Measurements from ENCODE around the gene TRAPPC2B. TPM values are rescaled to one million over a fixed set of nuclear protein-coding genes. Genes with fewer than 3 reads are reported as not detected.

Gene TRAPPC2B
- total RNA-seq, 1 experiment from 2014 or later: 3.9 TPM

DNA sequence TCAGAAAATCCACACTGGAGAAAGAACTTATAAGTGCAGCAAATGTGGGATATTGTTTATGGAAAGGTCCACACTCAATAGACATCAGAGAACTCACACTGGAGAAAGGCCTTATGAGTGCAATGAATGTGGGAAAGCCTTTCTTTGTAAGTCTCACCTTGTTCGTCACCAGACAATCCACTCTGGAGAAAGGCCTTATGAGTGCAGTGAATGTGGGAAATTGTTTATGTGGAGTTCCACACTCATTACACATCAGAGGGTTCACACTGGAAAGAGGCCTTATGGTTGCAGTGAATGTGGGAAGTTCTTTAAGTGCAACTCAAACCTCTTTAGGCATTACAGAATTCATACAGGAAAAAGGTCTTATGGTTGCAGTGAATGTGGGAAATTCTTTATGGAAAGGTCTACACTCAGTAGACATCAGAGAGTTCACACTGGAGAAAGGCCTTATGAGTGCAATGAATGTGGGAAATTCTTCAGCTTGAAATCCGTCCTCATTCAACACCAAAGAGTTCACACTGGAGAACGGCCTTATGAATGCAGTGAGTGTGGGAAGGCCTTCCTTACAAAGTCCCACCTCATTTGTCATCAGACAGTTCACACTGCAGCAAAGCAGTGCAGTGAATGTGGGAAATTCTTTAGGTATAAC is 14.3 kb downstream of the TRAPPC2B start:
- TF ChIP-seq ZNF274 (IDR thresholded peaks at IDR 0.05; ENCODE audit: low read depth, low read length): peak; percentile 74
- TF ChIP-seq, protein P1, sequence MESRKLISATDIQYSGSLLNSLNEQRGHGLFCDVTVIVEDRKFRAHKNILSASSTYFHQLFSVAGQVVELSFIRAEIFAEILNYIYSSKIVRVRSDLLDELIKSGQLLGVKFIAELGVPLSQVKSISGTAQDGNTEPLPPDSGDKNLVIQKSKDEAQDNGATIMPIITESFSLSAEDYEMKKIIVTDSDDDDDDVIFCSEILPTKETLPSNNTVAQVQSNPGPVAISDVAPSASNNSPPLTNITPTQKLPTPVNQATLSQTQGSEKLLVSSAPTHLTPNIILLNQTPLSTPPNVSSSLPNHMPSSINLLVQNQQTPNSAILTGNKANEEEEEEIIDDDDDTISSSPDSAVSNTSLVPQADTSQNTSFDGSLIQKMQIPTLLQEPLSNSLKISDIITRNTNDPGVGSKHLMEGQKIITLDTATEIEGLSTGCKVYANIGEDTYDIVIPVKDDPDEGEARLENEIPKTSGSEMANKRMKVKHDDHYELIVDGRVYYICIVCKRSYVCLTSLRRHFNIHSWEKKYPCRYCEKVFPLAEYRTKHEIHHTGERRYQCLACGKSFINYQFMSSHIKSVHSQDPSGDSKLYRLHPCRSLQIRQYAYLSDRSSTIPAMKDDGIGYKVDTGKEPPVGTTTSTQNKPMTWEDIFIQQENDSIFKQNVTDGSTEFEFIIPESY (IDR thresholded peaks at IDR 0.05; ENCODE audit: extremely low read depth, insufficient replicate concordance, low read length): no peak
- no peak overlapping the region for H3K4me2 ChIP-seq (ENCODE audit: low read length)
- no peak for ATAC-seq
- no peaks in the 10 kb centered on the region for H3K4me1 ChIP-seq (ENCODE audit: control insufficient read depth in 1 of 2, insufficient read depth in 2 of 2, low read length in 2 of 2)
- no TSS peak for BruUV-seq (replicated peaks)
- intact Hi-C loops (cut with micrococcal nuclease): no loop called here
- no peaks in the 10 kb centered on the region for H3K27me3 ChIP-seq (ENCODE audit: insufficient read depth, low read length)
- H4K20me1 ChIP-seq (ENCODE audit: insufficient read depth): no peaks in the 10 kb centered on the region
- H3K27ac ChIP-seq (ENCODE audit: low read depth, low read length): no peak overlapping the region
- peaks cover 22 to 25% of the 10 kb centered on the region in 2 experiments; a peak in 3 of 4 replicates for H3K9me3 ChIP-seq (ENCODE audit: control insufficient read depth in 1 of 2, insufficient read depth in 1 of 2, low read depth in 1 of 2, low read length in 2 of 2)
- DNase-seq (ENCODE audit: low read depth, low spot score): no peak
- POLR2A ChIA-PET: no interaction called here
- no peaks in the 10 kb centered on the region for H3K9me2 ChIP-seq (ENCODE audit: insufficient read depth)
- RAD21 ChIA-PET (ENCODE audit: low non-redundant PET in 1 of 2, low total read pairs in 2 of 2, uncharacterized antibody in 2 of 2, unreplicated experiment in 2 of 2): no interaction called here
- H3K4me3 ChIP-seq (replicated peaks in 1 of 2; ENCODE audit: low read depth in 1 of 2, low read length in 2 of 2): no peak overlapping the region
- CTCF ChIA-PET: no interaction called here
- no peaks in the 10 kb centered on the region for H3K79me2 ChIP-seq (ENCODE audit: insufficient read depth, low read length)
- H2AFZ ChIP-seq (ENCODE audit: low read depth, low read length, poor library complexity, severe bottlenecking): no peak overlapping the region
- H3K9ac ChIP-seq (ENCODE audit: low read length): no peak overlapping the region
- 0 out of 4 replicates have a peak, but pooled peaks cover 0 to 8% of the 10 kb centered on the region in 2 experiments for H3K36me3 ChIP-seq (ENCODE audit: control insufficient read depth in 1 of 2, insufficient read depth in 2 of 2, low read length in 2 of 2)

DNA sequence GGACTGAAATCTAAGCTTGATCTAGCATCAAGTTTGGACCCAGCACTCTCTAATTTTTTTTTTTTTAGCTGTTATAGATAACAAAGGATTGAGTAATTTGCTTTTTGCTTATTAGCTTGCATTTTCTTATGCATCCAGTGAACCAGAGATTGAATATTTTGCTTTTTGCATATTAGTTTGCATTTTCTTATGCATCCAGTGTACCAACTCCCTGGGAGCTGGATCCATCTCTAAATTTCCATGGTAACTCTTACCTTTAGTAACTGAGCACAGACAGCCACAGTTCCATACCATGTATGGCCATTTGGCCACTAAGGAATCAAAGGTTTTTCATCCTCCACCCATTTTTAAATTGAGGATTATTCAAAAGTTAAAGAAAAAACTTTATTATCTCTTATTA is 17.6 kb downstream of the TRAPPC2B start:
- Histone ChIP-seq H3K4me3 (replicated peaks in 1 of 2; ENCODE audit: low read depth in 1 of 2, low read length in 2 of 2) (no peak overlapping the region), H3K9me3 (ENCODE audit: control insufficient read depth in 1 of 2, insufficient read depth in 1 of 2, low read depth in 1 of 2, low read length in 2 of 2) (peaks cover 20 to 22% of the 10 kb centered on the region in 2 experiments; a peak in 3 of 4 replicates), H3K9ac (ENCODE audit: low read length) (no peak overlapping the region), H3K36me3 (ENCODE audit: control insufficient read depth in 1 of 2, insufficient read depth in 2 of 2, low read length in 2 of 2) (0 out of 4 replicates have a peak, but pooled peaks cover 0 to 8% of the 10 kb centered on the region in 2 experiments), H3K9me2 (ENCODE audit: insufficient read depth) (no peaks in the 10 kb centered on the region), H3K4me2 (ENCODE audit: low read length) (no peak overlapping the region), H2AFZ (ENCODE audit: low read depth, low read length, poor library complexity, severe bottlenecking) (no peak overlapping the region), H3K27me3 (ENCODE audit: insufficient read depth, low read length) (no peaks in the 10 kb centered on the region), H3K4me1 (ENCODE audit: control insufficient read depth in 1 of 2, insufficient read depth in 2 of 2, low read length in 2 of 2) (no peaks in the 10 kb centered on the region), H3K27ac (ENCODE audit: low read depth, low read length) (no peak overlapping the region), H4K20me1 (ENCODE audit: insufficient read depth) (no peaks in the 10 kb centered on the region), H3K79me2 (ENCODE audit: insufficient read depth, low read length) (no peaks in the 10 kb centered on the region)
- no peak for DNase-seq (ENCODE audit: low read depth, low spot score)
- RAD21 ChIA-PET (ENCODE audit: low non-redundant PET in 1 of 2, low total read pairs in 2 of 2, uncharacterized antibody in 2 of 2, unreplicated experiment in 2 of 2): no interaction called here
- intact Hi-C loops (cut with micrococcal nuclease): no loop called here
- CTCF ChIA-PET: no interaction called here
- POLR2A ChIA-PET: no interaction called here
- BruUV-seq (replicated peaks): no TSS peak
- ATAC-seq: no peak
- TF ChIP-seq, protein P2, sequence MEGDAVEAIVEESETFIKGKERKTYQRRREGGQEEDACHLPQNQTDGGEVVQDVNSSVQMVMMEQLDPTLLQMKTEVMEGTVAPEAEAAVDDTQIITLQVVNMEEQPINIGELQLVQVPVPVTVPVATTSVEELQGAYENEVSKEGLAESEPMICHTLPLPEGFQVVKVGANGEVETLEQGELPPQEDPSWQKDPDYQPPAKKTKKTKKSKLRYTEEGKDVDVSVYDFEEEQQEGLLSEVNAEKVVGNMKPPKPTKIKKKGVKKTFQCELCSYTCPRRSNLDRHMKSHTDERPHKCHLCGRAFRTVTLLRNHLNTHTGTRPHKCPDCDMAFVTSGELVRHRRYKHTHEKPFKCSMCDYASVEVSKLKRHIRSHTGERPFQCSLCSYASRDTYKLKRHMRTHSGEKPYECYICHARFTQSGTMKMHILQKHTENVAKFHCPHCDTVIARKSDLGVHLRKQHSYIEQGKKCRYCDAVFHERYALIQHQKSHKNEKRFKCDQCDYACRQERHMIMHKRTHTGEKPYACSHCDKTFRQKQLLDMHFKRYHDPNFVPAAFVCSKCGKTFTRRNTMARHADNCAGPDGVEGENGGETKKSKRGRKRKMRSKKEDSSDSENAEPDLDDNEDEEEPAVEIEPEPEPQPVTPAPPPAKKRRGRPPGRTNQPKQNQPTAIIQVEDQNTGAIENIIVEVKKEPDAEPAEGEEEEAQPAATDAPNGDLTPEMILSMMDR (IDR thresholded peaks at IDR 0.05 in 2 of 3, conservative IDR thresholded peaks at IDR 0.05 in 1 of 3; ENCODE audit: borderline replicate concordance in 1 of 3, insufficient read depth in 1 of 3, low read depth in 2 of 3, low read length in 2 of 3): no peak
- TF ChIP-seq, protein P3, sequence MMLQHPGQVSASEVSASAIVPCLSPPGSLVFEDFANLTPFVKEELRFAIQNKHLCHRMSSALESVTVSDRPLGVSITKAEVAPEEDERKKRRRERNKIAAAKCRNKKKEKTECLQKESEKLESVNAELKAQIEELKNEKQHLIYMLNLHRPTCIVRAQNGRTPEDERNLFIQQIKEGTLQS (IDR thresholded peaks at IDR 0.05): no peak
- TF ChIP-seq TCF7L2 (IDR thresholded peaks at IDR 0.05; ENCODE audit: borderline replicate concordance, extremely low read depth, insufficient read depth, insufficient read length) (no peak), POLR2AphosphoS5 (IDR thresholded peaks at IDR 0.05; ENCODE audit: low read depth, low read length) (no peak), RAD21 (IDR thresholded peaks at IDR 0.05; ENCODE audit: low read depth) (no peak), SP1 (IDR thresholded peaks at IDR 0.05; ENCODE audit: low read depth) (no peak), SIN3A (IDR thresholded peaks at IDR 0.05; ENCODE audit: low read depth) (no peak), ELF1 (IDR thresholded peaks at IDR 0.05; ENCODE audit: borderline replicate concordance, low read depth) (no peak)
- TF ChIP-seq, protein P4, sequence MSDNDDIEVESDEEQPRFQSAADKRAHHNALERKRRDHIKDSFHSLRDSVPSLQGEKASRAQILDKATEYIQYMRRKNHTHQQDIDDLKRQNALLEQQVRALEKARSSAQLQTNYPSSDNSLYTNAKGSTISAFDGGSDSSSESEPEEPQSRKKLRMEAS (IDR thresholded peaks at IDR 0.05): no peak

Data from HCT116 (cell line).